ENCODE results near the gene SPP1.

The SPP1 gene

GRCh38 chr4:87931932-87932331 lies 43.6 kb upstream of the SPP1 start:
- no peak for TF ChIP-seq CREB1 (IDR thresholded peaks at IDR 0.05; ENCODE audit: low read depth)
- TF ChIP-seq USF1 (IDR thresholded peaks at IDR 0.05) = no peak
- TF ChIP-seq ZBTB7A (IDR thresholded peaks at IDR 0.05; ENCODE audit: low read depth) = no peak
- no peak for TF ChIP-seq EGR1 (IDR thresholded peaks at IDR 0.05)
- no peak for TF ChIP-seq MAX (IDR thresholded peaks at IDR 0.05)
- no peak for TF ChIP-seq RAD21 (IDR thresholded peaks at IDR 0.05; ENCODE audit: low read depth)
- TF ChIP-seq FOXM1 (IDR thresholded peaks at IDR 0.05; ENCODE audit: borderline replicate concordance, low read depth) = no peak
- TF ChIP-seq TAF1 (IDR thresholded peaks at IDR 0.05; ENCODE audit: low read depth) = no peak
- TF ChIP-seq REST (IDR thresholded peaks at IDR 0.05; ENCODE audit: low read depth) = no peak
- no peak for TF ChIP-seq CEBPB (IDR thresholded peaks at IDR 0.05)
- no peak for TF ChIP-seq NFIC (IDR thresholded peaks at IDR 0.05)

- TF ChIP-seq TCF12 (IDR thresholded peaks at IDR 0.05; ENCODE audit: low read depth) (no peak), EGR1 (IDR thresholded peaks at IDR 0.05) (no peak), FOXM1 (IDR thresholded peaks at IDR 0.05; ENCODE audit: borderline replicate concordance, low read depth) (no peak), CEBPB (IDR thresholded peaks at IDR 0.05) (no peak), MAX (IDR thresholded peaks at IDR 0.05) (no peak), RAD21 (IDR thresholded peaks at IDR 0.05; ENCODE audit: low read depth) (no peak), REST (IDR thresholded peaks at IDR 0.05; ENCODE audit: low read depth) (no peak), YY1 (IDR thresholded peaks at IDR 0.05; ENCODE audit: low read depth) (no peak), TAF1 (IDR thresholded peaks at IDR 0.05; ENCODE audit: low read depth) (no peak), NFIC (IDR thresholded peaks at IDR 0.05) (no peak), TEAD4 (IDR thresholded peaks at IDR 0.05) (no peak), USF1 (IDR thresholded peaks at IDR 0.05) (no peak), EP300 (IDR thresholded peaks at IDR 0.05; ENCODE audit: borderline replicate concordance) (no peak)
Measured at GRCh38 chr4:87932718-87933141, 42.8 kb upstream of the SPP1 start.

- TF ChIP-seq REST (IDR thresholded peaks at IDR 0.05; ENCODE audit: low read depth) (no peak), NFIC (IDR thresholded peaks at IDR 0.05) (no peak), ZBTB7A (IDR thresholded peaks at IDR 0.05; ENCODE audit: low read depth) (no peak)
Measured at GRCh38 chr4:87933337-87933736, 42.2 kb upstream of the SPP1 start.

- TF ChIP-seq TAF1 (IDR thresholded peaks at IDR 0.05; ENCODE audit: low read depth) = no peak
- no peak for TF ChIP-seq TEAD4 (IDR thresholded peaks at IDR 0.05)
- TF ChIP-seq MAX (IDR thresholded peaks at IDR 0.05) = no peak
- TF ChIP-seq EGR1 (IDR thresholded peaks at IDR 0.05) = no peak
- TF ChIP-seq FOXM1 (IDR thresholded peaks at IDR 0.05; ENCODE audit: borderline replicate concordance, low read depth) = no peak
- TF ChIP-seq CREB1 (IDR thresholded peaks at IDR 0.05; ENCODE audit: low read depth) = no peak
- TF ChIP-seq CEBPB (IDR thresholded peaks at IDR 0.05) = no peak
- TF ChIP-seq USF1 (IDR thresholded peaks at IDR 0.05) = no peak
- TF ChIP-seq TCF12 (IDR thresholded peaks at IDR 0.05; ENCODE audit: low read depth) = no peak
- no peak for TF ChIP-seq RAD21 (IDR thresholded peaks at IDR 0.05; ENCODE audit: low read depth)
- no peak for TF ChIP-seq ZBTB7A (IDR thresholded peaks at IDR 0.05; ENCODE audit: low read depth)
- TF ChIP-seq EP300 (IDR thresholded peaks at IDR 0.05; ENCODE audit: borderline replicate concordance) = no peak
- no peak for TF ChIP-seq YY1 (IDR thresholded peaks at IDR 0.05; ENCODE audit: low read depth)
- no peak for TF ChIP-seq REST (IDR thresholded peaks at IDR 0.05; ENCODE audit: low read depth)
- no peak for TF ChIP-seq NFIC (IDR thresholded peaks at IDR 0.05)
Measured at GRCh38 chr4:87934157-87934704, 41.3 kb upstream of the SPP1 start.
